Heart right ventricle (tissue), 16 donors: ENCODE measurements around the gene MYZAP. TPM values are rescaled to one million over a fixed set of nuclear protein-coding genes. Genes with fewer than 3 reads are reported as not detected.
"Not testable (repeated sequence)": the region's sequence is repeated elsewhere in the genome, so short reads cannot be mapped to it uniquely, and the experiment has no call there.

Experiments used
- ATAC-seq, 8 donors: fragments of 200-7000 bp; cut with Tn5 transposase; one replicate each; pipeline ENCODE4 v1.9.1; 2020; ENCODE audit warnings: mild to moderate bottlenecking in 8 of 8, moderate library complexity in 8 of 8, moderate number of reproducible peaks in 1 of 8
- DNase-seq, 2 donors: peaks; one replicate each; pipeline ENCODE4 v3.0.0-alpha.2; 2020
- H3K27ac ChIP-seq, 10 donors: fragments of 200-600 bp; sonication (generic) in 2 of 10; one replicate each; pipeline versions ENCODE4 v1.5.0 to v1.8.0; 2020 to 2022; ENCODE audit warnings: mild to moderate bottlenecking in 3 of 10
- H3K27me3 ChIP-seq, 7 donors: fragments of 200-600 bp; one replicate each; pipeline ENCODE4 v1.8.0; 2021 to 2022; ENCODE audit warnings: mild to moderate bottlenecking in 2 of 7
- H3K36me3 ChIP-seq, 9 donors: fragments of 200-600 bp; sonication (generic) in 1 of 9; one replicate each; pipeline versions ENCODE4 v1.5.0 to v1.8.0; 2020 to 2022; ENCODE audit warnings: mild to moderate bottlenecking in 2 of 9
- H3K4me1 ChIP-seq, 9 donors: fragments of 200-600 bp; sonication (generic) in 1 of 9; one replicate each; pipeline versions ENCODE4 v1.5.0 to v1.8.0; 2020 to 2022; ENCODE audit warnings: mild to moderate bottlenecking in 4 of 9
- H3K4me3 ChIP-seq, 10 donors: fragments of 200-600 bp; sonication (generic) in 2 of 10; one replicate each; pipeline versions ENCODE4 v1.5.0 to v1.8.0; 2020 to 2022; ENCODE audit warnings: mild to moderate bottlenecking in 7 of 10, moderate library complexity in 2 of 10
- H3K9me3 ChIP-seq, 11 donors: fragments of 200-600 bp in 10 of 11; sonication (generic) in 2 of 11; one replicate each; pipeline versions ENCODE4 v1.5.0 to v1.8.0; 2013 to 2022; ENCODE audit warnings: mild to moderate bottlenecking in 2 of 11, control low read depth in 1 of 11, moderate library complexity in 1 of 11
- CTCF ChIP-seq, 9 donors: fragments of 200-600 bp; sonication (generic) in 2 of 9; IDR thresholded peaks; one replicate each; pipeline versions ENCODE4 v1.5.0 to v1.8.0; 2021 to 2022; ENCODE audit warnings: antibody characterized with exemption in 9 of 9, mild to moderate bottlenecking in 5 of 9, moderate library complexity in 1 of 9
- WGBS, 2 donors: extraction: QIAGEN DNeasy Blood & Tissue Kit; methylation state at CpG; one replicate each; pipeline ENCODE4 v1.1.7; 2013; ENCODE audit warnings: inconsistent platforms in 1 of 2; 5-methylcytosine and 5-hydroxymethylcytosine counted together
- intact Hi-C, 10 donors: fragments of 100-400 bp; cut with DNase I; formaldehyde crosslinking; loops; one replicate each; pipeline versions ENCODE4 v1.11.1 to v1.14.2; 2022
- polyA plus RNA-seq, 2 donors: library from polyadenylated mRNA; stranded (reverse); fragments of 200-250 nt; gene quantifications; one replicate each; pipeline ENCODE4 v1.2.3, GENCODE V29; 2013
- total RNA-seq, 10 donors: library from RNA; stranded (reverse); fragmentation: NEBNext Ultra II Directional in 3 of 10; extraction: Animal tissue kit (Norgen Biotek cat#: 25700) in 3 of 10; gene quantifications; one replicate each; pipeline versions ENCODE4 v1.2.1 to v1.2.4, GENCODE V29; 2021 to 2023
- donor health status: Arrhythmogenic right ventricular cardiomyopathy.
- donor health status: ischemic (EF 13 %, LVEDD 7.1; RV severe dilation, severe dysfunction).
- donor health status: healthy with polysubstance abuse.
- donor health status: DM: no; HTN: yes; CAD: no.
- donor health status: DM: no; HTN: no; CAD: no.
- donor health status: ischemic (EF 25% LVEDD 6.9; RV normal size, moderate dysfunction).
- donor health status: ischemic (EF 25% LVEDD 5.7; RV mildly dilated, moderate dysfunction).
- donor health status: healthy.
- donor health status: DM: yes; HTN: yes; CAD: no.
- donor health status: Ischemic cardiomyopathy.
- donor health status: ischemic (EF 35%, LVEDD 5.7; RV mildly dilated, moderate dysfunction).
- donor health status: nonischemic (EF 11% LVEDD 7.7; RV severe dilation, severe dysfunction).
- donor health status: DM: yes; HTN: yes; CAD: no.
- donor health status: PGD.
- donor health status: ischemic (EF 29% LVEDD 5.4; RV normal size, mild dysfunction).
- donor health status: nonischemic (EF 23%, LVEDD 6.1; RV moderate dilation, normal function).

MYZAP gene
- total and polyA plus RNA-seq, 12 donors, result 197 to 1,280 (median 880) TPM

- 36 to 38% methylated on average over 3 of the region's 3 CpGs for WGBS, 2 donors
- ATAC-seq, result peak; percentile 27 to 76 (median 56)
- peak; percentile 38 to 54 for DNase-seq
- Histone ChIP-seq H3K9me3 (no peaks in the 10 kb centered on the region), H3K4me3 (no peak overlapping the region), H3K36me3 (peaks cover 0 to 14% (median 0%) of the 10 kb centered on the region in 9 donors), H3K27ac (peak overlapping the region; percentile 56 to 94 (median 88)), H3K27me3 (no peaks in the 10 kb centered on the region), H3K4me1 (peaks cover 8 to 89% (median 54%) of the 10 kb centered on the region in 9 donors)
- peak in 7 of 9 donors; percentile 27 to 64 (median 48) for TF ChIP-seq CTCF (IDR thresholded peaks at IDR 0.05)
- intact Hi-C loops, result loop anchor here in 4 of 10 donors (2.0 to 10.0 kb wide), 3 partner anchors 47 to 51 kb away; no protein-coding TSS in a partner anchor
Observed at GRCh38 chr15:57611938-57612337, 20.2 kb downstream of the MYZAP start.

DNA sequence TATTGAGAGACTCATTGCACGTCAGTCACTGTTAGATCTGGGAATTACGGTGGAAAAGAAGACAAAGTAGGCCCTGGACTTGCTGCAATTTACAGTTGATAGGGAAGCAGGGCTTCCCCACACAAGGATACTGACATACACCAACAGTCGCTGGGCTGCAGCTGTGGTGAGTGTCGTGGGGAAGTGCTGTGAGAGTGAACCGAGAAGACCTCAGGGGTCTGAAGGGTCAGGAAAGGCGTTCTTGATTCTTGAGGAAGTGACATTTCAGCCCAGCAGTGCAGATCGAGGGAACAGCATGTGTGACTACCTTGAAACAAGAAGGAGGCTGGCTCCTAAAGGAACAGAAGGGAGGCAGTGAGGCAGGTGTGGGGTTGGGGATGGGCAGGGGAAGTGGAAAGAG, 22.5 kb downstream of the MYZAP start:
- peaks cover 0 to 16% (median 0%) of the 10 kb centered on the region in 9 donors for H3K36me3 ChIP-seq
- H3K4me3 ChIP-seq, result no peak overlapping the region
- no peaks in the 10 kb centered on the region for H3K9me3 ChIP-seq
- no peak for ATAC-seq
- no peaks in the 10 kb centered on the region for H3K27me3 ChIP-seq
- WGBS, 2 donors, result 53 to 66% methylated on average over 7 of the region's 7 CpGs
- peak overlapping the region in 9 of 10 donors; percentile 26 to 93 (median 56) for H3K27ac ChIP-seq
- intact Hi-C loops, result loop anchor here in 3 of 10 donors (5.0 to 10.0 kb wide), 2 partner anchors 49 to 52 kb away; no protein-coding TSS in a partner anchor
- no peak for TF ChIP-seq CTCF (IDR thresholded peaks at IDR 0.05)
- peaks cover 8 to 89% (median 60%) of the 10 kb centered on the region in 9 donors for H3K4me1 ChIP-seq
- DNase-seq, result no peak

DNA sequence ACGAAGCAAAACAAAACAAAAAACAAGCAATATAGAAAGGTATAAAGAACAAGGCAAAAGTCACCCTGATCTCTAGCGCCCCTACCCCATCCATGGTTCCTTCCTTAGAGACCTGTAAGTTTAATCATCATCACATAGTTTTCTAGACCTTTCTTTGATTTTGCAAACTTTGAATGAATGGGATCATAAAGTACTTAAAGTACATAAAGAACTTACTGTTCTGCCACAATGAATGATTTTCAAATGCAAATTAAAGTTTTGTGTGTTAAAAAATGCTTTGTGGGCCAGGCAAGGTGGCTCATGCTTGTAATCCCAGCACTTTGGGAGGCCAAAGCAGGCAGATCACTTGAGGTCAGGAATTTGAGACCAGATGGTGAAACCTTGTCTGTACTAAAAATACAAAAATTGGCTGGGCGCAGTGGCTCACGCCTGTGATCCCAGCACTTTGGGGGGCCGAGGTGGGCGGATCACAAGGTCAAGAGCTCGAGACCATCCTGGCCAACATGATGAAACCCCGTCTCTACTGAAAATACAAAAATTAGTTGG, 24.3 kb downstream of the MYZAP start:
- not testable (repeated sequence) for H3K27me3 ChIP-seq, H3K9me3 ChIP-seq, ATAC-seq, H3K4me3 ChIP-seq, DNase-seq
- 49 to 72% methylated on average over 8 of the region's 8 CpGs for WGBS, 2 donors
- intact Hi-C loops, result loop anchor here in 3 of 10 donors (5.0 to 10.0 kb wide), 2 partner anchors 51 to 54 kb away; no protein-coding TSS in a partner anchor
- peak overlapping the region in 9 of 10 donors; percentile 24 to 93 (median 59) for H3K27ac ChIP-seq
- peaks cover 0 to 25% (median 0%) of the 10 kb centered on the region in 9 donors for H3K36me3 ChIP-seq
- H3K4me1 ChIP-seq, result peaks cover 10 to 89% (median 71%) of the 10 kb centered on the region in 9 donors

- Histone ChIP-seq H3K27ac (peak overlapping the region in 7 of 10 donors; percentile 2 to 93 (median 13)), H3K36me3 (peaks cover 0 to 48% (median 12%) of the 10 kb centered on the region in 9 donors), H3K4me1 (peaks cover 4 to 85% (median 68%) of the 10 kb centered on the region in 9 donors), H3K27me3 (no peaks in the 10 kb centered on the region), H3K4me3 (no peak overlapping the region), H3K9me3 (no peaks in the 10 kb centered on the region)
- intact Hi-C loops, result loop anchor here in 3 of 10 donors (5.0 to 10.0 kb wide), 2 partner anchors 54 to 56 kb away; no protein-coding TSS in a partner anchor
- DNase-seq (no peak), ATAC-seq (no peak)
- TF ChIP-seq CTCF (IDR thresholded peaks at IDR 0.05), result no peak
- 63 to 75% methylated on average over 1 of the region's 1 CpG for WGBS, 2 donors
Observed at GRCh38 chr15:57618325-57618724, 26.6 kb downstream of the MYZAP start.
